Stomach (tissue), 19 donors: ENCODE measurements around the gene MED13L. TPM values are rescaled to one million over a fixed set of nuclear protein-coding genes. Genes with fewer than 3 reads are reported as not detected.

Experiments
- DNase-seq, 2 donors: peaks; one replicate each; pipeline versions ENCODE4 v3.0.0 to v3.0.0-alpha.2; 2013 to 2019
- H3K27ac ChIP-seq, 5 donors: fragments of 200-600 bp in 4 of 5; sonication (generic) in 4 of 5; one replicate each; pipeline ENCODE4 v1.5.1; 2013 to 2019; ENCODE audit warnings: mild to moderate bottlenecking in 1 of 5, moderate library complexity in 1 of 5
- H3K27me3 ChIP-seq, 3 donors: fragments of 200-600 bp; sonication (generic); one replicate each; pipeline ENCODE4 v1.5.1; 2017 to 2019; ENCODE audit warnings: mixed run types in 1 of 3
- H3K36me3 ChIP-seq, 4 donors: fragments of 200-600 bp; sonication (generic); 1 replicate in 3 of 4; 2 replicates in 1 of 4; pipeline ENCODE4 v1.5.1; 2016 to 2019
- H3K4me1 ChIP-seq, 4 donors: fragments of 200-600 bp; sonication (generic); one replicate each; pipeline ENCODE4 v1.5.1; 2016 to 2019
- H3K4me3 ChIP-seq, 4 donors: fragments of 200-600 bp; sonication (generic) in 3 of 4; one replicate each; pipeline ENCODE4 v1.5.1; 2016 to 2019; ENCODE audit warnings: mild to moderate bottlenecking in 1 of 4
- H3K9me3 ChIP-seq, 4 donors: fragments of 200-600 bp; sonication (generic); one replicate each; pipeline ENCODE4 v1.5.1; 2016 to 2019
- CTCF ChIP-seq, 7 experiments: fragments of 450-650 bp in 4 of 7; fragments of 200-600 bp in 3 of 7; sonication (generic) in 3 of 7; IDR thresholded peaks; one replicate each; pipeline ENCODE4 v1.5.1; 2016 to 2019; ENCODE audit warnings: antibody characterized with exemption in 7 of 7, control low read depth in 2 of 7, mild to moderate bottlenecking in 1 of 7
- EP300 ChIP-seq: sonication (generic); formaldehyde crosslinking; IDR thresholded peaks from one replicate; pipeline ENCODE4 v1.6.1; 2017; ENCODE audit warnings: antibody characterized with exemption
- POLR2A ChIP-seq, 4 donors: fragments of 450-650 bp; IDR thresholded peaks; one replicate each; pipeline ENCODE4 v1.6.1; 2016; ENCODE audit warnings: antibody characterized with exemption in 4 of 4, control low read depth in 2 of 4, mild to moderate bottlenecking in 1 of 4, moderate library complexity in 1 of 4
- POLR2AphosphoS5 ChIP-seq, 3 donors: sonication (generic); formaldehyde crosslinking; IDR thresholded peaks; one replicate each; pipeline ENCODE4 v1.6.1; 2016; ENCODE audit warnings: antibody characterized with exemption in 3 of 3
- WGBS, 5 donors: extraction: QIAGEN DNeasy Blood & Tissue Kit in 3 of 5; methylation state at CpG; one replicate each; pipeline versions ENCODE4 v1.1.5 to v1.1.7; 2013 to 2018; 5-methylcytosine and 5-hydroxymethylcytosine counted together
- intact Hi-C: fragments of 100-400 bp; cut with DNase I; formaldehyde crosslinking; loops from one replicate; pipeline ENCODE4 v1.15.1; 2023; ENCODE audit warnings: low total_unique reads
- long read RNA-seq, 10 donors: transcript quantifications; one replicate each; lab custom pipeline, GENCODE V29; 2026
- polyA plus RNA-seq, 3 donors: library from polyadenylated mRNA; stranded (reverse); fragments of 200-250 nt; gene quantifications; one replicate each; pipeline ENCODE4 v1.2.3, GENCODE V29; 2013
- total RNA-seq, 5 donors: library from RNA; depleted of rRNA; stranded (reverse); fragments of >200 nt; gene quantifications; one replicate each; pipeline versions ENCODE4 v1.1.0 to v1.2.3, GENCODE V29; 2014 to 2016
- donor health status: healthy with polysubstance abuse.
- donor health status: Bipolar disorder and iron deficiency.
- donor health status: healthy.

The MED13L gene
- total RNA-seq, result 100 to 1,000 TPM in 3 of 5 donors, 10 to 100 TPM in 2; 56.2 to 305 (median 122) TPM
- polyA plus RNA-seq, result 10 to 100 TPM; 10.4 to 14.5 (median 12.4) TPM
- long read RNA-seq, donor 1, full-length matches to known transcripts, result 2 of 2 reads
- long read RNA-seq, donor 1, partial matches to known transcripts, result 0 of 2 reads
- long read RNA-seq, donor 1, other reads (novel, unspliced or antisense), result 0 of 2 reads
- long read RNA-seq, donor 2, full-length matches to known transcripts, result 3 of 10 reads
- long read RNA-seq, donor 2, partial matches to known transcripts, result 7 of 10 reads
- long read RNA-seq, donor 2, other reads (novel, unspliced or antisense), result 0 of 10 reads
- long read RNA-seq, donor 3, full-length matches to known transcripts, result 4 of 4 reads
- long read RNA-seq, donor 3, partial matches to known transcripts, result 0 of 4 reads
- long read RNA-seq, donor 3, other reads (novel, unspliced or antisense), result 0 of 4 reads
- long read RNA-seq, donor 4, result 0 reads
- long read RNA-seq, donor 5, full-length matches to known transcripts, result 5 of 10 reads
- long read RNA-seq, donor 5, partial matches to known transcripts, result 5 of 10 reads
- long read RNA-seq, donor 5, other reads (novel, unspliced or antisense), result 0 of 10 reads
- long read RNA-seq, donor 6, full-length matches to known transcripts, result 5 of 21 reads
- long read RNA-seq, donor 6, partial matches to known transcripts, result 16 of 21 reads
- long read RNA-seq, donor 6, other reads (novel, unspliced or antisense), result 0 of 21 reads
- long read RNA-seq, donor 7, full-length matches to known transcripts, result 5 of 5 reads
- long read RNA-seq, donor 7, partial matches to known transcripts, result 0 of 5 reads
- long read RNA-seq, donor 7, other reads (novel, unspliced or antisense), result 0 of 5 reads
- long read RNA-seq, donor 8, partial matches to known transcripts, result 0 of 4 reads
- long read RNA-seq, donor 8, other reads (novel, unspliced or antisense), result 0 of 4 reads
- long read RNA-seq, donor 9, full-length matches to known transcripts, result 10 of 10 reads
- long read RNA-seq, donor 9, partial matches to known transcripts, result 0 of 10 reads
- long read RNA-seq, donor 9, other reads (novel, unspliced or antisense), result 0 of 10 reads
- long read RNA-seq, donor 10, result 0 reads

- Histone ChIP-seq H3K9me3 (no peaks in the 10 kb centered on the region), H3K4me3 (peak within 1 kb of the TSS; percentile 67 to 85 (median 78)), H3K27ac (peak within 1 kb of the TSS; percentile 92 to 100 (median 99)), H3K4me1 (peaks cover 10 to 50% (median 31%) of the 10 kb centered on the region in 4 donors), H3K36me3 (no peaks in the 10 kb centered on the region), H3K27me3 (no peaks in the 10 kb centered on the region)
- TF ChIP-seq EP300 (no peak), POLR2A (IDR thresholded peaks at IDR 0.05) (no peak), POLR2AphosphoS5 (IDR thresholded peaks at IDR 0.05) (peak; percentile 16 to 69 (median 59)), CTCF (IDR thresholded peaks at IDR 0.05) (peak in 3 of 7 experiments; percentile 15 to 67 (median 35))
- intact Hi-C loops, result loop anchor here (5.0 kb wide), 1 partner anchor 325 kb away; no protein-coding TSS in a partner anchor
- DNase-seq, result peak; percentile 91 to 97
- 0 to 3% (median 1%) methylated on average over 49 to 110 of the region's 111 CpGs for WGBS, 5 donors
Measured at GRCh38 chr12:116277467-116278278, at the start of gene MED13L. Gene MED13L, minus strand, starts transcription at chr12:116277693. Its CDS starts 562 bp downstream, at chr12:116277131.

GRCh38 chr12:116325336-116325664 lies 47.8 kb upstream of the MED13L start:
- Histone ChIP-seq H3K4me1 (peaks cover 0 to 14% (median 9%) of the 10 kb centered on the region in 4 donors), H3K9me3 (no peaks in the 10 kb centered on the region), H3K27ac (peak overlapping the region in 1 of 5 donors; percentile 72), H3K36me3 (no peaks in the 10 kb centered on the region), H3K27me3 (no peaks in the 10 kb centered on the region), H3K4me3 (no peak overlapping the region)
- intact Hi-C loops, result no loop called here
- no peak for TF ChIP-seq CTCF (IDR thresholded peaks at IDR 0.05)
- TF ChIP-seq POLR2A (IDR thresholded peaks at IDR 0.05), result no peak
- no peak for TF ChIP-seq EP300
- WGBS, 5 donors, result 48 to 83% (median 68%) methylated on average over 1 of the region's 1 CpG
- DNase-seq, result peak in 1 of 2 donors; percentile 47

- Histone ChIP-seq H3K4me1 (peaks cover 0 to 16% (median 12%) of the 10 kb centered on the region in 4 donors), H3K4me3 (no peak overlapping the region), H3K27ac (peak overlapping the region in 2 of 5 donors; percentile 24 to 72), H3K9me3 (no peaks in the 10 kb centered on the region), H3K27me3 (no peaks in the 10 kb centered on the region), H3K36me3 (no peaks in the 10 kb centered on the region)
- WGBS, 5 donors, result 73 to 83% (median 75%) methylated on average over 4 of the region's 4 CpGs
- no peak for TF ChIP-seq POLR2A (IDR thresholded peaks at IDR 0.05)
- TF ChIP-seq EP300, result no peak
- TF ChIP-seq POLR2AphosphoS5 (IDR thresholded peaks at IDR 0.05), result no peak
- TF ChIP-seq CTCF (IDR thresholded peaks at IDR 0.05), result no peak
- intact Hi-C loops, result no loop called here
- no peak for DNase-seq
Measured at GRCh38 chr12:116324654-116325335, 47.3 kb upstream of the MED13L start.
